Measurements from ENCODE around the gene SON. TPM values are rescaled to one million over a fixed set of nuclear protein-coding genes. Genes with fewer than 3 reads are reported as not detected.
A peak's percentile ranks its signal among the peaks of the same experiment; 100 is the strongest.
"Not testable (repeated sequence)": the region's sequence is repeated elsewhere in the genome, so short reads cannot be mapped to it uniquely, and the experiment has no call there.

The SON gene
- total RNA-seq, 4 donors from 2014 or later: 219 to 258 (median 244) TPM

GRCh38 chr21:33566514-33566913, 23.7 kb downstream of the SON start:
- H3K4me3 ChIP-seq: no peak overlapping the region
- WGBS: 98% methylated on average over 2 of the region's 2 CpGs
- no peak overlapping the region for H3K27ac ChIP-seq (replicated peaks in 1 of 4)
- no peaks in the 10 kb centered on the region for H3K27me3 ChIP-seq
- no peaks in the 10 kb centered on the region for H3K9me3 ChIP-seq
- intact Hi-C loops (cut with DNase I): no loop called here
- no peak for DNase-seq (ENCODE audit: extremely low spot score)
- H3K4me1 ChIP-seq: peaks cover 0 to 13% (median 9%) of the 10 kb centered on the region in 4 donors
- peaks cover 30 to 68% (median 52%) of the 10 kb centered on the region in 4 donors for H3K36me3 ChIP-seq
- TF ChIP-seq EP300 (IDR thresholded peaks at IDR 0.05): no peak
- no peak for TF ChIP-seq CTCF (IDR thresholded peaks at IDR 0.05)
- TF ChIP-seq POLR2AphosphoS5 (IDR thresholded peaks at IDR 0.05): no peak
- no peak for TF ChIP-seq POLR2A (IDR thresholded peaks at IDR 0.05; ENCODE audit: low read depth)

DNA sequence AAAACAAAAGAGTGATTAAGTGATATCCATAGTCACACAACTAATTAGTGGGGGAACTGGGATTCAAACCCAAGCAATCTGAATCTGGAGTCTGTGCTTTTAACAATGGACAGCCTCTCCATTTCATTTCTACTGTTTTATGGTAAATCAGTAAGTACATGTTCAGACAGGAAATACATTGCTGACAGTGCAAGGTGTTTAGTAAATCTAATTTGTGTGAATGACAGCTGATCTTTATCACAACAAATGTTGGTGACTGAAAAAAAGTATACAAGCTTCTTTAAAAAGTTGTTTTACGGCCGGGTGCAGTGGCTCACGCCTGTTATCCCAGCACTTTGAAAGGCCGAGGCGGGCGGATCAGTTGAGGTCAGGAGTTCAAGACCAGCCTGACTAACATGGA, 25.1 kb downstream of the SON start:
- intact Hi-C loops (cut with DNase I): no loop called here
- Histone ChIP-seq H3K9me3 (no peaks in the 10 kb centered on the region), H3K4me1 (peaks cover 5 to 19% (median 15%) of the 10 kb centered on the region in 4 donors), H3K36me3 (peaks cover 31 to 67% (median 48%) of the 10 kb centered on the region in 4 donors), H3K27ac (replicated peaks in 1 of 4) (no peak overlapping the region), H3K4me3 (no peak overlapping the region), H3K27me3 (no peaks in the 10 kb centered on the region)
- TF ChIP-seq POLR2AphosphoS5 (IDR thresholded peaks at IDR 0.05) (no peak), POLR2A (IDR thresholded peaks at IDR 0.05; ENCODE audit: low read depth) (no peak), EP300 (IDR thresholded peaks at IDR 0.05) (no peak), CTCF (IDR thresholded peaks at IDR 0.05) (no peak)
- no peak for DNase-seq (ENCODE audit: extremely low spot score)
- 93% methylated on average over 6 of the region's 6 CpGs for WGBS

DNA sequence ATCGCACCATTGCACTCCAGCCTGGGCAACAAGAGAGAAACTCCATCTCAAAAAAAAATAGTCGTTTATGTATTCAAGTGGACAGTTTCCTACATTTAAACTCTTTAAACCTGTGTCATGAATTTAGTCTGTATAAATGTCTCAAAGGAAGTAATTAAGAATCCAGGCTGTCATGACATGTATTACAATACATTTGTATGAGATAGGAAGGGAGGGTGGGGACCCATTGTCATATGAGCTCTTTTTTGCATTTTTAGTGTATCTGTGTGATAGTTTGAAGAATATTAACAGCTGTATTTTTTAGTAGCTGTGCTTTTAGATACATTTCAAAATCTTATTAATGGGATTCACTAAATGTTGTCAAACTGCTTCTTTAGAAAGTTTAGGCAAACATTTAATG, 25.6 kb downstream of the SON start:
- Histone ChIP-seq H3K36me3 (peaks cover 31 to 69% (median 47%) of the 10 kb centered on the region in 4 donors), H3K4me1 (peaks cover 5 to 24% (median 21%) of the 10 kb centered on the region in 4 donors), H3K4me3 (no peak overlapping the region), H3K27me3 (no peaks in the 10 kb centered on the region), H3K27ac (replicated peaks in 1 of 4) (no peak overlapping the region), H3K9me3 (no peaks in the 10 kb centered on the region)
- 78% methylated on average over 2 of the region's 2 CpGs for WGBS
- TF ChIP-seq CTCF (IDR thresholded peaks at IDR 0.05) (no peak), POLR2A (IDR thresholded peaks at IDR 0.05; ENCODE audit: low read depth) (no peak), EP300 (IDR thresholded peaks at IDR 0.05) (no peak), POLR2AphosphoS5 (IDR thresholded peaks at IDR 0.05) (no peak)
- intact Hi-C loops (cut with DNase I): no loop called here
- no peak for DNase-seq (ENCODE audit: extremely low spot score)

DNA sequence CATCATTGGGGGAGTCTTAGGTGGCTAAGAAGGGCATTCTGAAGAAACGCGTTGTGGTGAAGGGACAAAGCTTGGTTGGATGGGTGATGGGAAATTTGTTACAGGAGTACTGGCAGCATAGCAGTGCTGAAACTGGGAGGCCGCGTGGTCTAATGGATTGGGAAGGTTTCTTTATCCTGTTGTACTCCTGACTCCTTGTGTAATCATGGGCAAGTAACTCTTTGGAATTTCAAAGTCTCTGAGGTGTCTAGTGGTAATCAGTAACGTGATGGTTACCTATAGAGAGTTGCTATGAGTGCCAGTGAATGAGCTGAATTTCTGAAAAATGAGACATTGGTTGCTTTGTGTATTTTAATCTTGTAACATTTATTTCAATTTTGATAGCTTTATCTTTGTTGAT, 27.2 kb downstream of the SON start:
- no peak overlapping the region for H3K4me3 ChIP-seq
- H3K27me3 ChIP-seq: no peaks in the 10 kb centered on the region
- no peak for DNase-seq (ENCODE audit: extremely low spot score)
- H3K4me1 ChIP-seq: peaks cover 5 to 29% (median 28%) of the 10 kb centered on the region in 4 donors
- 91% methylated on average over 5 of the region's 5 CpGs for WGBS
- TF ChIP-seq EP300 (IDR thresholded peaks at IDR 0.05) (no peak), POLR2AphosphoS5 (IDR thresholded peaks at IDR 0.05) (no peak), POLR2A (IDR thresholded peaks at IDR 0.05; ENCODE audit: low read depth) (no peak), CTCF (IDR thresholded peaks at IDR 0.05) (no peak)
- no peaks in the 10 kb centered on the region for H3K9me3 ChIP-seq
- peaks cover 36 to 79% (median 55%) of the 10 kb centered on the region in 4 donors for H3K36me3 ChIP-seq
- no peak overlapping the region for H3K27ac ChIP-seq (replicated peaks in 1 of 4)
- intact Hi-C loops (cut with DNase I): no loop called here

GRCh38 chr21:33572350-33572749, 29.5 kb downstream of the SON start:
- Histone ChIP-seq H3K36me3 (peaks cover 46 to 94% (median 76%) of the 10 kb centered on the region in 4 donors), H3K4me1 (peaks cover 5 to 33% (median 29%) of the 10 kb centered on the region in 4 donors)
- TF ChIP-seq CTCF (IDR thresholded peaks at IDR 0.05) (no peak), POLR2A (IDR thresholded peaks at IDR 0.05; ENCODE audit: low read depth) (no peak), POLR2AphosphoS5 (IDR thresholded peaks at IDR 0.05) (no peak), EP300 (IDR thresholded peaks at IDR 0.05) (no peak)

DNA sequence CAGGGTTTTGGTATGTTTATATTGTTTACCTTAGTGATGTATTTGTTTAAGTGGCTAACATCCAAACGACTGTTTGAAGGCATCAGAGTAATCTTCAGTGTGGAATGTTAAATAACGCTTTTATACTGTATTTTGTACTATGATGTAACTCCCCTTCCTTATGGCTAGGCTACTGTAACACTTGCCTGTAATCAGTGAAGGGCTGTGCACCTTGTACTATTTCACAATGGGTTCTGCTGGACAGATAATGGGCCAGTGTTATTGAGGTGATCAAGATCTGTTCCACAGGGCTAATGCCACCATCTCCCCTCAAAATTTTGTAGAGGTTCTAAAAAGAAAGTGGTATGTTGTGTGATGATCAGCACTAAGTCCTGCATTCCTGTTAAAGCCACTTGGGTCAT, 33.9 kb downstream of the SON start:
- H3K27ac ChIP-seq (replicated peaks in 1 of 4); H3K9me3 ChIP-seq; DNase-seq (ENCODE audit: extremely low spot score); intact Hi-C loops (cut with DNase I); H3K27me3 ChIP-seq; H3K4me3 ChIP-seq: not testable (repeated sequence)
- 58% methylated on average over 2 of the region's 2 CpGs for WGBS
- Histone ChIP-seq H3K4me1 (peaks cover 5 to 42% (median 38%) of the 10 kb centered on the region in 4 donors), H3K36me3 (peaks cover 17 to 71% (median 50%) of the 10 kb centered on the region in 4 donors)

More at GRCh38 chr21:33572350-33572749, 29.5 kb downstream of the SON start:
- Histone ChIP-seq H3K27ac (replicated peaks in 1 of 4) (peak overlapping the region in 3 of 4 donors; percentile 21 to 28 (median 25)), H3K9me3 (no peaks in the 10 kb centered on the region), H3K4me3 (no peak overlapping the region), H3K27me3 (no peaks in the 10 kb centered on the region)
- 30% methylated on average over 3 of the region's 3 CpGs for WGBS
- intact Hi-C loops (cut with DNase I): no loop called here
- no peak for DNase-seq (ENCODE audit: extremely low spot score)

Data from esophagus muscularis mucosa (tissue), 4 donors.